Lower leg skin (tissue), 3 donors: ENCODE results near the gene RIPOR2.

Experiments used
- CTCF ChIP-seq, 3 donors: fragments of 450-650 bp; IDR thresholded peaks; one replicate each; pipeline ENCODE4 v1.5.1; 2016; ENCODE audit warnings: antibody characterized with exemption in 3 of 3, mild to moderate bottlenecking in 3 of 3, moderate library complexity in 2 of 3
- POLR2A ChIP-seq, 2 donors: fragments of 450-650 bp; IDR thresholded peaks; one replicate each; pipeline ENCODE4 v1.6.1; 2016 to 2017; ENCODE audit warnings: antibody characterized with exemption in 2 of 2, mild to moderate bottlenecking in 1 of 2, moderate library complexity in 1 of 2

DNA sequence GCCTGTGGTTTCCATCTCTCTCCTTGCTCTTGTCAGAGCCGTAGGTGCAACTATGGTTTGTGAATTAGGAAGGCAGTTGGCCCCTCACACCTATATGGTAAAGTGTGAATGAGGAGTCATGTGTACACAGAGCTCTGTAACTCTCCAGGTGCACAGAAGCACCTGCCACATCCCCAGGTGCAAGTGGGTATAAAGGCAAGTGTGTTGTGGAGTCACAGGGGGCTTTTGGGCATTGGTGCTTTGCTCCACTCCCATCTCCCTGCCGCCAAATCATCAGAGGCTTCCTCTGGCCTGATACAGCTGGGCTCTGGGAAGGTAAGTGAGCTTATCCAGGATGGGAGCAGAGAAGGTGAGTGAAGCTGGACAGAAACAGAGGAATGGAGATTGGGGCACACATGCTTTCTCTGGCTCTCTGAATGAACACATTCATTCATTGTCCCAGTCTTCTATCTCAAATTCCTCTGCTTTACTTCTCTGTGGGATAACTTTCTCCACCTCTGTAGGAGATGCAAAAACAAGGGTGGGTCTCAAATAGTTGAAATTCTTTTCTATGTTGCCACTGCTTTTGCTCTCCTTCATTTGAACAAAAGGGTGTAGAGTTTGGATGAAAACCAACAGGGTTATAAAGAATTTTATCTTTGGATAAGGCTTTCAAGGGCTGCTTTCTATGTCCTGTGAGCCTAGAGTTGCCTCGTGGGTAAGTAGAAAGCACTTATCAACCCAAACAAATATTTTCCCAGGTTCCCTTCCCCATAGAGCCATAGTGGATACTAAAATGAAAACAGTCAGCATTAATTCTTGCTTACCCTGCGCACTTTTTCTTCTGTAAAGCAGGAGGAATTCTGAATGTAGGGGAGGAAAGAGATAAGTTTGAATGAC, 45.0 kb upstream of the RIPOR2 start:
- no peak for TF ChIP-seq CTCF (IDR thresholded peaks at IDR 0.05)
- TF ChIP-seq POLR2A (IDR thresholded peaks at IDR 0.05) = no peak
